Peyer's patch (tissue), 4 donors: ENCODE measurements around the gene AMER2. TPM values are rescaled to one million over a fixed set of nuclear protein-coding genes. Genes with fewer than 3 reads are reported as not detected.
A peak's percentile ranks its signal among the peaks of the same experiment; 100 is the strongest.

Source experiments
- DNase-seq, 3 donors: peaks; one replicate each; pipeline ENCODE4 v3.0.0-alpha.2; 2017 to 2019
- H3K27ac ChIP-seq, 4 donors: fragments of 200-600 bp; sonication (generic); one replicate each; pipeline ENCODE4 v1.5.1; 2016 to 2019
- H3K27me3 ChIP-seq, 2 donors: fragments of 200-600 bp; sonication (generic); one replicate each; pipeline ENCODE4 v1.5.1; 2019
- H3K36me3 ChIP-seq, 3 donors: fragments of 200-600 bp; sonication (generic); one replicate each; pipeline ENCODE4 v1.5.1; 2016 to 2019
- H3K4me1 ChIP-seq, 4 donors: fragments of 200-600 bp; sonication (generic); one replicate each; pipeline ENCODE4 v1.5.1; 2016 to 2019
- H3K4me3 ChIP-seq, 4 donors: fragments of 200-600 bp; sonication (generic); 1 replicate in 3 of 4; 2 replicates in 1 of 4; pipeline ENCODE4 v1.5.1; 2016 to 2019; ENCODE audit warnings: mild to moderate bottlenecking in 1 of 4
- H3K9me3 ChIP-seq, 4 donors: fragments of 200-600 bp; sonication (generic); one replicate each; pipeline ENCODE4 v1.5.1; 2016 to 2019; ENCODE audit warnings: mild to moderate bottlenecking in 1 of 4
- POLR2A ChIP-seq, 2 donors: fragments of 450-650 bp; IDR thresholded peaks; one replicate each; pipeline ENCODE4 v1.5.1; 2017; ENCODE audit warnings: antibody characterized with exemption in 2 of 2, mild to moderate bottlenecking in 2 of 2, moderate library complexity in 2 of 2
- total RNA-seq, 4 donors: library from RNA; depleted of rRNA; stranded (reverse); fragments of >200 nt; gene quantifications; one replicate each; pipeline ENCODE4 v1.1.0, GENCODE V29; 2016
- TF ChIP-seq, protein P1 (sequence below), 6 experiments: fragments of 450-650 bp in 4 of 6; fragments of 200-600 bp in 2 of 6; sonication (generic) in 1 of 6; IDR thresholded peaks; one replicate each; pipeline ENCODE4 v1.5.1; 2017 to 2019; ENCODE audit warnings: antibody characterized with exemption in 6 of 6, mild to moderate bottlenecking in 3 of 6, moderate library complexity in 1 of 6

The AMER2 gene
- total RNA-seq, 4 donors from 2014 or later: not detected

DNA sequence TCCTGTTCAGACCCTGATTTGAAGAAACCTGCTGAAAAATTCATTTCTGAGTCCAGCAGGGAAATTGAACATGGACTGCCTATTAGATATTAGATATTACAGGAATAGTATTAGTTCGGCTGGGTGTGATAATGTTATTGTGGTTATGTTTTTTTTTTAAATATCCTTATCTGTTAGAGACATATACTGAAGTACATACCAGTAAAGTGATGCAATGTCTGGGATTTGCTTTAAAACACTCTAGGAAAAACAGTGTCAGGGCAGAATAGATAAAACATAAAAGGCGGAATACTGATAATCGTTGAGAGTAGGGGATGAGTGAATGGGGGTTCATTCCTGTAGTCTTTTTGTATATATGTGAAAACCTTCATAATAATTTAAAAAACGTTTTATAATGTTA, 28.7 kb upstream of the AMER2 start:
- Histone ChIP-seq H3K36me3 (no peaks in the 10 kb centered on the region), H3K27ac (no peak overlapping the region), H3K4me3 (no peak overlapping the region), H3K9me3 (no peaks in the 10 kb centered on the region), H3K4me1 (no peaks in the 10 kb centered on the region), H3K27me3 (no peaks in the 10 kb centered on the region)
- TF ChIP-seq POLR2A (IDR thresholded peaks at IDR 0.05): no peak
- TF ChIP-seq, protein P1, sequence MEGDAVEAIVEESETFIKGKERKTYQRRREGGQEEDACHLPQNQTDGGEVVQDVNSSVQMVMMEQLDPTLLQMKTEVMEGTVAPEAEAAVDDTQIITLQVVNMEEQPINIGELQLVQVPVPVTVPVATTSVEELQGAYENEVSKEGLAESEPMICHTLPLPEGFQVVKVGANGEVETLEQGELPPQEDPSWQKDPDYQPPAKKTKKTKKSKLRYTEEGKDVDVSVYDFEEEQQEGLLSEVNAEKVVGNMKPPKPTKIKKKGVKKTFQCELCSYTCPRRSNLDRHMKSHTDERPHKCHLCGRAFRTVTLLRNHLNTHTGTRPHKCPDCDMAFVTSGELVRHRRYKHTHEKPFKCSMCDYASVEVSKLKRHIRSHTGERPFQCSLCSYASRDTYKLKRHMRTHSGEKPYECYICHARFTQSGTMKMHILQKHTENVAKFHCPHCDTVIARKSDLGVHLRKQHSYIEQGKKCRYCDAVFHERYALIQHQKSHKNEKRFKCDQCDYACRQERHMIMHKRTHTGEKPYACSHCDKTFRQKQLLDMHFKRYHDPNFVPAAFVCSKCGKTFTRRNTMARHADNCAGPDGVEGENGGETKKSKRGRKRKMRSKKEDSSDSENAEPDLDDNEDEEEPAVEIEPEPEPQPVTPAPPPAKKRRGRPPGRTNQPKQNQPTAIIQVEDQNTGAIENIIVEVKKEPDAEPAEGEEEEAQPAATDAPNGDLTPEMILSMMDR (IDR thresholded peaks at IDR 0.05): no peak
- DNase-seq: no peak

DNA sequence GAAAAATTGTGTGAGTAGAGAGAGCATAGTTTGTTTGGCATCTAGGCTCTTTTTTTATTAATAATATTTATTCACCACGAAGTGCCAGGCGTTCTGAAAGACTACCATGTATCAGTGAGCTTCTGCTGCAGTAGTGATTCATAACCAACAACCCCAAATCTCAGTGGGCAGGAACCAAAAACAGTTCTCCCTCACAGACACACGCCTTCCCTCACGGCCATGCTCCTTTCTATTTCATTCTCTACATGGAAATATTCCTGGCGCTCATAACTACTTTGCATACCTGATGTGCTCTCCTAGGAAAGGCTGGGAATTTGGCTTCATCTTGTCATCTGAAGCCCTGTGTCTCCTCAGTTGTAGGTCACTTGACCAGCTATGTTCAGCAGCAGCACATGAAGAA, 26.6 kb upstream of the AMER2 start:
- Histone ChIP-seq H3K4me3 (no peak overlapping the region), H3K27me3 (no peaks in the 10 kb centered on the region), H3K36me3 (no peaks in the 10 kb centered on the region), H3K9me3 (no peaks in the 10 kb centered on the region), H3K27ac (no peak overlapping the region), H3K4me1 (no peaks in the 10 kb centered on the region)
- no peak for DNase-seq
- TF ChIP-seq, protein P1 (IDR thresholded peaks at IDR 0.05): no peak

DNA sequence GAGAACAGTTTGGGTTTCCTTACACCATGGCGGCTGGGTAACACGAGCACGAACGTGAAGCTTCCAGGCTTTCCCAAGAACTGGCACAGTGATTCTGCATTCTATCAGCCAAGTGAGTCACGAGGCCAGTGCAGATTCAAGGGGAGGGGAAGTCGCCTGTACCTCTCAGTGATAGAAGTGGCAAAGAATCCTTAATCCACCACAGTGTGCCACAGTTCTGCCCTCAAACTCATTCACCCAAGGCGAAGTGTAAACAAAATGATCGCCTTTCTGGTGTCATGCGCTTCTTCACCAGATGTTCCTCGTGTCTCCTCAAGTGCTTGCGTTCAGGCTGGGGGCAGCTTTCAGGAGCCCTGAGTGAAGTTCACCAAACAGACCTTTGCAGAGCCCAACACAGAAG, 24.9 kb upstream of the AMER2 start:
- H3K4me3 ChIP-seq: no peak overlapping the region
- H3K36me3 ChIP-seq: no peaks in the 10 kb centered on the region
- no peaks in the 10 kb centered on the region for H3K9me3 ChIP-seq
- no peak for DNase-seq
- TF ChIP-seq POLR2A (IDR thresholded peaks at IDR 0.05): no peak
- TF ChIP-seq, protein P1 (IDR thresholded peaks at IDR 0.05): no peak
- no peaks in the 10 kb centered on the region for H3K27me3 ChIP-seq
- no peak overlapping the region for H3K27ac ChIP-seq
- no peaks in the 10 kb centered on the region for H3K4me1 ChIP-seq

DNA sequence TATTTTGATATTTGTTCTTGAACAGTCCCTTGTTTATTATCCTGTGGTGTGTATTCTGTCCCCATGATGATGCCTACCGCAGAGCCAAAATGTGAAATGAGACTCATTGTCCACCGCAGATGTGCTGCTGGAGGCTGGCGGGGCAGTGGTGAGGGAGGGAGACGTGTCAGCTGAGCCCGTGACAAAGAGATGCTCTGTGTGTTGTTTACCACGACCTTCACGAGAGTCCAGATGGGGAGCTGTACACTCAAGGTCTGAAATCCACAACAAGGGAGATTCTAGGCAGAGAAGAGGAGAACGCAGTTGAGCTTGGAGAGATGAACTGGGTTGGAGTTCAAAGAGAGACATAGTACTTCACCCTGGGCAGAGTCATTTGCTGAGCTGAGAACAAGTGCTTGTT, 20.8 kb upstream of the AMER2 start:
- no peaks in the 10 kb centered on the region for H3K4me1 ChIP-seq
- H3K27ac ChIP-seq: no peak overlapping the region
- H3K4me3 ChIP-seq: no peak overlapping the region
- no peaks in the 10 kb centered on the region for H3K27me3 ChIP-seq
- TF ChIP-seq, protein P1 (IDR thresholded peaks at IDR 0.05): no peak
- no peak for TF ChIP-seq POLR2A (IDR thresholded peaks at IDR 0.05)
- DNase-seq: no peak
- H3K36me3 ChIP-seq: no peaks in the 10 kb centered on the region
- no peaks in the 10 kb centered on the region for H3K9me3 ChIP-seq

DNA sequence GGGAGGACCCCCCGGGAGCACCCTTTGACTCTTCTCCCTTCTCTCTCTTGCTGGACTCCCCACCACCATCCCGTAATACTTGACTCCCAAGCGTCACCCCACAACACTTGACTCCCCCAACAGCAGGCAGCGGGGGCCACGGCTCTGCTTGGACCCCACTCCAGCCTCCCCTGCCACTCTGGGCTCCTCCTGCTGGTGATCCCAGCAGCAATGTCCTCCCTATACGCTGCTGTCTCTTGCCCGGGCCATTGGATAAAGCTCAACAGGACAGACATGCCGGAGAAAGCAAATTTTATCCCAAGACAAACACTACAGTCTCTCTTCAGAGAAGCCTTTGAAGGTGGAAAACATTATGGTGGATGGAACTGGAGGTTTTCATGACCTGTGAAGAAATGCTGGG, 20.4 kb upstream of the AMER2 start:
- Histone ChIP-seq H3K27ac (no peak overlapping the region), H3K9me3 (no peaks in the 10 kb centered on the region), H3K4me1 (no peaks in the 10 kb centered on the region), H3K36me3 (no peaks in the 10 kb centered on the region), H3K4me3 (no peak overlapping the region), H3K27me3 (no peaks in the 10 kb centered on the region)
- DNase-seq: peak in 1 of 3 donors; percentile 24
- TF ChIP-seq POLR2A (IDR thresholded peaks at IDR 0.05): no peak
- TF ChIP-seq, protein P1 (IDR thresholded peaks at IDR 0.05): no peak

DNA sequence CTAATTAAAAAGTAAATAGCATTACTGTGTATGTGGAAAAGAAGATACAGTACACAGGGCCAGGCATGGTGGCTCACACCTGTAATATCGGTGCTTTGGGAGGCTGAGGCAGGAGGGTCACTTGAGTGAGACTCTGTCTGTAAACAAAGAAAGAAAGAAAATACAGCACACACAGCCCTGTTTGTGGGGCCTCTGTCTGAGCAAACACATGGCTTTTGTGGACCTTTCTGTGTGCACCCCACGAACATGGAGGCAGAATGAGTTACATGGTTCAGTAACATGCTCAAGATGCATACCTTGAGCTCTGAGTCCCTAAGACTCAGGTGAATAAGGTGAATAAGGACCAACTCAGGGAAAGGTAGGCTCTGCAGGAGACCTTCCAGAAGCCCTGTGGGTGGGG, 20.0 kb upstream of the AMER2 start:
- Histone ChIP-seq H3K9me3 (no peaks in the 10 kb centered on the region), H3K4me1 (no peaks in the 10 kb centered on the region), H3K27me3 (no peaks in the 10 kb centered on the region), H3K36me3 (no peaks in the 10 kb centered on the region), H3K4me3 (no peak overlapping the region), H3K27ac (no peak overlapping the region)
- peak in 1 of 3 donors; percentile 2 for DNase-seq
- TF ChIP-seq, protein P1 (IDR thresholded peaks at IDR 0.05): no peak
- no peak for TF ChIP-seq POLR2A (IDR thresholded peaks at IDR 0.05)
